Activated T-cell treated with anti-CD3 and anti-CD28 coated beads, Interleukin-2, amount 50 U/mL, for 24 hours (primary cell): ENCODE measurements around the gene FTO.
"Not testable (repeated sequence)": the region's sequence is repeated elsewhere in the genome, so short reads cannot be mapped to it uniquely, and the experiment has no call there.

Experiments
- DNase-seq: peaks from one replicate; pipeline ENCODE4 v3.0.0-alpha.2; 2020
- H3K27ac Mint-ChIP-seq: 2 replicates; pipeline ENCODE4 v1.8.0; 2020; ENCODE audit warnings: mild to moderate bottlenecking, mixed read lengths
- H3K27me3 Mint-ChIP-seq: 2 replicates; pipeline ENCODE4 v1.8.0; 2020; ENCODE audit warnings: mixed read lengths
- H3K36me3 Mint-ChIP-seq: 2 replicates; pipeline ENCODE4 v1.8.0; 2020; ENCODE audit warnings: low read depth, mixed read lengths
- H3K4me1 Mint-ChIP-seq: 2 replicates; pipeline ENCODE4 v1.8.0; 2020; ENCODE audit warnings: low read depth, mixed read lengths
- H3K4me3 Mint-ChIP-seq: 2 replicates; pipeline ENCODE4 v1.8.0; 2020; ENCODE audit warnings: mild to moderate bottlenecking, moderate library complexity, mixed read lengths
- H3K9me3 Mint-ChIP-seq: 2 replicates; pipeline ENCODE4 v1.8.0; 2020; ENCODE audit warnings: mixed read lengths

The FTO gene

DNA sequence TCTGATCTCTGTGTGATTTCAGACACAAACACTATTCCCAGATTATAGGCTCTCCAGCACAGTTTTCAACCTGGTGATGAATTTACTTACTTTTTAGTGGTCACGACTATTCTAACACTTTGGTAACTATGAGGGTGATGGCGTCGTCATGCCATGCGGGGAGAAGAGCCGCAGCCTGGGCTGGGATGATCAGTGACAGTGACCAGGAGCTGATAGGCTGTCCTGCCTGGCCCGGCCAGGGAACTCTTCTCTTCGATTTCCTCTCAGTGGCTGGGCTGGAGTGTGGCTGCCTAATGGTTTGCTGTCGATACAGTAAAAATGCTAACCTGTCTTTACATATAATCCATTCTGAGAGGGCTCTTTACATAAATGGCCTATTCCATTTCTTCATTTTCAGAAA is 469.5 kb downstream of the FTO start:
- H3K4me1 Mint-ChIP-seq = no peaks in the 10 kb centered on the region
- no peak overlapping the region for H3K4me3 Mint-ChIP-seq
- H3K27me3 Mint-ChIP-seq = peaks cover 53% of the 10 kb centered on the region
- H3K27ac Mint-ChIP-seq = no peak overlapping the region
- H3K9me3 Mint-ChIP-seq = no peaks in the 10 kb centered on the region
- DNase-seq = no peak
- H3K36me3 Mint-ChIP-seq = no peaks in the 10 kb centered on the region

DNA sequence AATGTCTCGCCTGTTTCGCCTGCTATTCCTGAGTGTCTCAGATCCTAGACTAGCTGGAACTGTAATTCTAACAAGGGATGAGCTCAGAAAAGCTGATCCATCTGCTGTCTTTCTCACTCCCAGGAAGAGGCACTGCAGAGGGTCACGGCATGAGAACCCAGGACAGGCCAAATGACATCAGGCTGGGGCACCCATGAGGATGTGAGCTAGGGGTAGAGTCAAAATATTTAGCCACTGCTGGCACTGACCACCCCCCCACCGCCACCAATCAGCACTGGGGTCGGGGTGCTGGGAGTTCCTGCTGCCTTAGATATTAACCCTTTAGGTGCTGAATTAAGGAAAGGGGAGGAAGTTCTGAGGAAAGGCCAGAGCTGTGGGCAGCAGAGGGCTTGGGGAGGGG is 470.2 kb downstream of the FTO start:
- Mint-ChIP-seq H3K27ac (no peak overlapping the region), H3K36me3 (no peaks in the 10 kb centered on the region), H3K4me1 (no peaks in the 10 kb centered on the region), H3K9me3 (no peaks in the 10 kb centered on the region), H3K4me3 (no peak overlapping the region), H3K27me3 (peaks cover 53% of the 10 kb centered on the region)
- DNase-seq = no peak

- Mint-ChIP-seq H3K36me3 (no peaks in the 10 kb centered on the region), H3K4me1 (no peaks in the 10 kb centered on the region), H3K27me3 (peaks cover 53% of the 10 kb centered on the region), H3K9me3 (no peaks in the 10 kb centered on the region), H3K4me3 (no peak overlapping the region), H3K27ac (no peak overlapping the region)
- no peak for DNase-seq
Measured at GRCh38 chr16:54174750-54175149, 470.8 kb downstream of the FTO start.

GRCh38 chr16:54175169-54175551 is 471.2 kb downstream of the FTO start:
- peaks cover 53% of the 10 kb centered on the region for H3K27me3 Mint-ChIP-seq
- H3K27ac Mint-ChIP-seq = no peak overlapping the region
- no peaks in the 10 kb centered on the region for H3K36me3 Mint-ChIP-seq
- H3K4me3 Mint-ChIP-seq = no peak overlapping the region
- no peak for DNase-seq
- no peaks in the 10 kb centered on the region for H3K9me3 Mint-ChIP-seq
- no peaks in the 10 kb centered on the region for H3K4me1 Mint-ChIP-seq

DNA sequence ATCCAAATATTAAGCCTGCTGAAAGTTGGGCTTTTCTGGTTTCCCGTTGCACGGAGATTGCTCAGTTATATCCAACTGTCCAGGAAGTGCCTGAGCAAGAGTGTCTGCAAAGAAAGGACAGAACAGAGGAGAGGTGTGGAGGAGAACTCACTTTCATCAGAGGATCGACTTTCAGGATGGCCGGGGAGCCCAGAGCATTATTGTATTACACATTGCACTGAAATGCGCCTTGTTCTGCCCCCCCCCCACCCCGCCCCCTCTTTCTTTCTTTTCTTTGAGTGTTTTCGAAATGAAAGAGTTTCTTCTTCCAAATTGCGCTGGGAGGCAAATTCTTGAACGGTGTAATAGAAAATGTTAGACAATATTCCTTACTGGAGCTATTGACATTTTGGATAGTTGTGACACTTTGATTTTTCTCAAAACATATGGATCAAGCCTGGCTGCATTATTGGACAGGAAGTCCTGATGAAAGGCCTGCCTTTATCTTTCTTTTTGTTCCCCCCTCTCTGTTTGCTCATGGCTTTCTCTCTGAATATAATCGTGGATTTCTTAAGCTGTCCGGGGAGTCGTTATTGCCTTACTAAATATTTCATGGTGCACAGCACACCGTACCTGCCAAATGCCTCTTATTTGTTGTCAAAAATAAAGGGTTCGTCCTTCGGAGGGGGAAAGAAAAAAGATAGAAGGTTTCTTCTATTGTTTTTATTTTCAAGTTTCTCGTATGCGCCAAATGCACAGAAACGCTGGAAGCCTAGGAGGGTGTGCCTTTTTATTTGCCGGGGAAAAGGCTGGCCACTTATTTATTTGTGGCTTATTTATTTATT is 471.8 kb downstream of the FTO start:
- Mint-ChIP-seq H3K4me1 (no peaks in the 10 kb centered on the region), H3K9me3 (no peaks in the 10 kb centered on the region), H3K36me3 (no peaks in the 10 kb centered on the region), H3K27me3 (peaks cover 49% of the 10 kb centered on the region), H3K27ac (no peak overlapping the region), H3K4me3 (no peak overlapping the region)
- no peak for DNase-seq

DNA sequence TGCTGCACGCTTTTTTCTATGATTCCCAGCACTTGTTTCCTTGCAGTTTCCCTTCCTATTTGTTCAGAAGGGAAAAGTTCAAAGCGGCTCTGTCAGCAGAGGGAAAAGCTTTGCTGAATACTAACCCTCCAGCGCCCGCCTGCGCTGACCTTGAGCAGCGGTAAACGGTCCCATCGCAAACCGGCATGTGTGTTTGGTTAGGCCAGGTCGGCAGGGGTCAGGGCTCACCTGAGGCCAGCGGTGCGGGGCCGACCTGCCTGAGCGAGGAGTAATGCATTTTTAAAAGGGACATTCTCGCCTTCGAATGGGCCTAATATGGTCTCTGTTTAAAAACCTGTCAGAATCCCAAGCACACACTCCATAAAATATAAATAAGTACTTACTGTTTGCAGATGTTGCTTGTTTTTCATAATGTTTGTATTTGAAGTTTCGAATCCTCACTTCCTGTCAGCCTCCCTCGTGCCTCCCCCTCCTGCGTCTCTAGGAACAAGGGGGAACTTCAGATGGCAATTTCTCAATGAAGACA is 472.5 kb downstream of the FTO start:
- Mint-ChIP-seq H3K4me1 (no peaks in the 10 kb centered on the region), H3K27me3 (peaks cover 44% of the 10 kb centered on the region), H3K4me3 (no peak overlapping the region), H3K36me3 (no peaks in the 10 kb centered on the region), H3K9me3 (no peaks in the 10 kb centered on the region), H3K27ac (no peak overlapping the region)
- DNase-seq = no peak

DNA sequence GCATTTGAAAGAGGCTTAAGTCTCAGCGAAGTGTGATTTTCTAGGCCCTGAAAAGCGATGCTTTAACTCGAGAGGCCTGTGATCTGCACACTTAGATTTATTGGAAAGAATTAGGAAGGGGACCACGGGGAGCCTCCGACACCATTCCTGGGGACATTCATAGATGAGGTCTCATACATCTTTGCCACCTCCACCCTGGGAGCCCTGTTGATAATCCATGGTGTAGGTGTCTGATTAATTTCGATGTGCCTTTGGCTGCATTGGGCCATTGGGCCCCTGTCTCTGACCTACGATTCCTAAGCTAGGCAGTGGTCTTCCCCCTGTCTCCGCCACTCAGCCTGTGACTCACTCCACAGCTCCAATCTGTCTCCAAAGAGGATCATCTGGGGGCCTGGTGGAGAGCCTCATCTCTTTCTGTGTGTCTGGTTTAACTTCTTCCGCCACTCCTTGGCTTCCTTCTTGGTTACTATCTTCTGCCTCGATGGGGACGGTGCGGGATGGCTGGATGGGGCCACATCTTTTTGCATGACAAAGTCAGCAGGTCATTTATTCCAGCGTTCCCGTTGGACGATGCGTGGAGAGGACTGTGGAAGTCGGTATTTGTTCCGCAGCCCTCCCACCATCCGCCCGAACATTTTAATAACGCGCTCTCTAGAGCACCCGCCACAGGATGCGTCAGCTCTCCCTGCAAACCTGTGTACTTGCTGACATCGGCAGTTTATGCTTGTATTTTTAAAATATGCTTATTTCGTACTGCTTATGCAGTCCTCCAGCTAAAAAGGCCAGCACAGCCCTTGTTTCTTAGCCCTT is 473.3 kb downstream of the FTO start:
- Mint-ChIP-seq H3K4me1 (no peaks in the 10 kb centered on the region), H3K36me3 (no peaks in the 10 kb centered on the region), H3K27ac (no peak overlapping the region), H3K9me3 (no peaks in the 10 kb centered on the region), H3K27me3 (peaks cover 37% of the 10 kb centered on the region), H3K4me3 (no peak overlapping the region)
- DNase-seq = no peak

GRCh38 chr16:54177862-54178477 is 474.0 kb downstream of the FTO start:
- no peak for DNase-seq
- no peak overlapping the region for H3K27ac Mint-ChIP-seq
- no peak overlapping the region for H3K4me3 Mint-ChIP-seq

DNA sequence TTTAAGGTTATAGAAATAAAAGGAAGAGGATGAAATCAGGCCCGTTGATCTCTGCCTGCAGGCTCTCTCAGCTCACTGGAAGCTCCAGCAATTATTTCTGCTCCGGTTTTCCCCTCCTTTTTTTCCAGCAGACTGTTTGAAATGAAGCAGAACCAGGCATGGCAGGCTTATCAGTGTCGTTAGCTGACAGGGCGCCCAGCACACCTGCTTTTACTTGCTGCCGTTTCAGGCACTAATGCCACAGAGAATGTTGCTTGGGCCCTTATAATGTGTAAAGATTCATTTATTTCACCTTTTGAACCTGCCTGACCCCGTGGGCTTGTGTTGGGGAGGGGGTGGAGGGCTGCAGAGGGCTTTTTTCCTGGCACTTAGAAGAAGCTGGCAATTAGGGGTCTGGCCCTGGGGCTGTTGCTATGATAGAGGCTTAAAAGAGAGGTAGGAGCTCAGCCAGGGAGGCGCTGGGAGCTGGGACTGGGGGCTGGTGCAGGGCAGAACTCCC is 474.6 kb downstream of the FTO start:
- no peak overlapping the region for H3K27ac Mint-ChIP-seq
- no peaks in the 10 kb centered on the region for H3K9me3 Mint-ChIP-seq
- no peak overlapping the region for H3K4me3 Mint-ChIP-seq
- H3K4me1 Mint-ChIP-seq = no peaks in the 10 kb centered on the region
- DNase-seq = no peak
- no peaks in the 10 kb centered on the region for H3K36me3 Mint-ChIP-seq
- H3K27me3 Mint-ChIP-seq = peaks cover 30% of the 10 kb centered on the region

More at GRCh38 chr16:54177862-54178477, 474.0 kb downstream of the FTO start:
- no peaks in the 10 kb centered on the region for H3K9me3 Mint-ChIP-seq
- H3K36me3 Mint-ChIP-seq = no peaks in the 10 kb centered on the region
- H3K27me3 Mint-ChIP-seq = peaks cover 34% of the 10 kb centered on the region
- no peaks in the 10 kb centered on the region for H3K4me1 Mint-ChIP-seq

DNA sequence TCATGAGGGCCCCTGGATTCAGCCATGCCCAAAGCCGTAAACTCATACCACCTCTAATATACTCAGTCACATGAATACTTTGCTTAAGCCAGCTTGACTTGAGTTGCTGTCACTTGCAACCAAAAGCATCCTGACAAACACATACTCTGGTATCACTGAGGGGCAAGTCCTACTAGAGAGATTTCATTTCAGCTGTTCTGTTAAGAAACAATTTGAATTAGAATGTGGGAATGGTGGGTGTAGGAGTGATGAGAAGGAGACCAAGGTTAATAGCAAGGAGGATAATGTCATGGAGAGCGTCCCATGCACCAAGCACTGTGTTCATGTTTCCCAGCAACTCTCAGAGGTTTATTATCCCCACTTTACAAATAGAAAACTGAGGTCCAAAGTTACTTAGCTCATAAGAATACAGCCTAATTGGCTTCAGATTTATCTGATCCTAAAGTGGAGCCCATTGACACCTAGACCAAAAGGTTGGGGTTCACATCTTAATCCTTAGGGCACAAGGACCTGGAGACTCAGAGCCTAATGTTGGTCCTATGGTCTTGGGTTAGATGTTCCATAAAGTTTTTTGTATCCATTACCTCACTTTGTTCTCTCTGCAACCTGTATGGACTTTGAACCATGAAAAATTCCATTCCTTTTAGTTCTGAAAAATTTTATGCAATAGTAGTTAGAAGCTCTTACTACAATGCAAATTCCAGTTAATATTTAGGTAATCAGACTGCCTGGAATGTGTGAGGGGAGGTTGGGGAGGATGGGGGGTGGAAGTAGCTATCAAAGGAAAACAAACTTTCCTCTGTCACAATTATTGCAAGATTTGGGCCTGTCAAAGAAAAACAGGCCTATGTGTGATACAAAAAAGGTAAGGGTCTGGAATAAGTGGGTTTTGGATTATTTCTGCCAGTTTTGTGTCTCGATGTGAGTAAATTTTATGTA is 476.7 kb downstream of the FTO start:
- no peaks in the 10 kb centered on the region for H3K36me3 Mint-ChIP-seq

DNA sequence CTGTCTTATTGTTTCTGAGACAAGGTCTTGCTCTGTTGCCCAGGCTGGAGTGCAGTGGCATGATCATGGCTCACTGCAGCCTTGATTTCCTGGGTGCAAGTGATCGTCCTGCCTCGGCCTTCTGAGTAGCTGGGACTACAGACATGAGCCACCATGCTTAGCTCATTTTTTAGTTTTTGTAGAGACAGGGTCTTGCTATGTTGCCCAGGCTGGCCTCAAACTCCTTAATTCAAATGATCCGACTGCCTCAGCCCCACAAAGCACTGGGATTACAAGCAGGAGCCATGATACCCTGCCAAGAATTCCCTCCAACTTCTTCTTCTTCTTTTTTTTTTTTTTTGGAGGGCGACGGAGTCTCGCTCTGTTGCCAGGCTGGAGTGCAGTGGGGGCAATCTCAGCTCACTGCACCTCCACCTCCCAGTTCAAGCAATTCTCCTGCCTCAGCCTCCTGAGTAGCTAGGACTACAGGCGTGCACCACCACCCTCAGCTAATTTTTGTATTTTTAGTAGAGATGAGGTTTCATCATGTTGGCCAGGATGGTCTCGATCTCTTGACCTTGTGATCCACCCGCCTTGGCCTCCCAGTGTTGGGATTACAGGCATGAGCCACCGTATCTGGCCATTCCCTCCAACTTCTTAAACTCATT is 477.9 kb downstream of the FTO start:
- H3K4me3 Mint-ChIP-seq, H3K4me1 Mint-ChIP-seq, H3K27ac Mint-ChIP-seq: not testable (repeated sequence)

More for the DNA sequence above, 476.7 kb downstream of the FTO start:
- Mint-ChIP-seq H3K4me1 (no peaks in the 10 kb centered on the region), H3K9me3 (peaks cover 2% of the 10 kb centered on the region), H3K27me3 (peaks cover 21% of the 10 kb centered on the region), H3K4me3 (no peak overlapping the region), H3K27ac (no peak overlapping the region)
- DNase-seq = no peak

DNA sequence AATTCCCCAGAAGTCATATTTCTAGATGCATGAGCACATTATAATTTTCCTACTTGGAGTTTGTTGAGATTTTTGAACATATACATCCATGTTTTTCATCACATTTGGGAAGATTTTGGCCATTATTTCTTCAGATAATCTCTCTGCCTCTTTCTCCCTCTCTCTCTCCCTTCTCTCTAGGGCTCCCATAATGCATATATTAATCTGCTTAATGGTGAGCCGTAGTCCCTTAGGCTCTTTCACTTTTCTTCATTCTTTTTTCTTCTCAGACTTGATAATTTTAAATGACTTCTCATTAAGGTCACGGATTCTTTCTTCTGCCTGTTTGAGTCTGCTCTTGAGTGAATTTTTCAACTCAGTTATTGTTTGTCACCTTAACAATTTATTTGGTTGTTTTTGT is 481.1 kb downstream of the FTO start:
- Mint-ChIP-seq H3K27me3 (peaks cover 6% of the 10 kb centered on the region), H3K4me3 (no peak overlapping the region), H3K27ac (no peak overlapping the region), H3K4me1 (no peaks in the 10 kb centered on the region), H3K36me3 (no peaks in the 10 kb centered on the region), H3K9me3 (peaks cover 2% of the 10 kb centered on the region)
- DNase-seq = no peak

More for the DNA sequence above, 477.9 kb downstream of the FTO start:
- DNase-seq, H3K36me3 Mint-ChIP-seq, H3K9me3 Mint-ChIP-seq: not testable (repeated sequence)
- H3K27me3 Mint-ChIP-seq = peaks cover 12% of the 10 kb centered on the region

DNA sequence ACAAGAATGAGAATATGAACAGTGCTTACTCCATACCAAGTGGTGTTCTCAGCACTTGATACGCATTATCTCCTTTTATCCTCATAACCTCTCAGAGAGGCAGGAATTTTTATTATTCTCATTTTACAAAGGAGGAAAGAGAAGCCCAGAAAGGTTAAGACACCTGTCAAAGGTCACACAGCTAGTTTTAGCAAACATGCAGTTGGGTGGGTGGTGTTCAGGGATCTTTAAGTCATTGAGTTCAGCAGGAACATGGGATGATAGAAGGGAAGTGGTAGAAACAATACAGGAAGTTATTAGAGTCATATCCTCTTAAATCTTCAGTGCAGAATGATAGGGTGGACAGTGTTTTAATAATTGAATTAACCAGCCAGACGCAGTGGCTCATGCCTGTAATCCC is 487.2 kb downstream of the FTO start:
- no peak for DNase-seq
- H3K36me3 Mint-ChIP-seq = no peaks in the 10 kb centered on the region
- no peak overlapping the region for H3K4me3 Mint-ChIP-seq
- H3K4me1 Mint-ChIP-seq = no peaks in the 10 kb centered on the region
- H3K9me3 Mint-ChIP-seq = peaks cover 6% of the 10 kb centered on the region
- H3K27me3 Mint-ChIP-seq = peaks cover 26% of the 10 kb centered on the region
- no peak overlapping the region for H3K27ac Mint-ChIP-seq
